A549 treated with AZD9567 at 1 μM for 4 hours (cell line): ENCODE data around the gene PRAMEF4. TPM values are rescaled to one million over a fixed set of nuclear protein-coding genes. Genes with fewer than 3 reads are reported as not detected.

Experiments used
- total RNA-seq: library from RNA; stranded (reverse); fragments of 200-300 nt; extraction: Qiagen RNA extraction; gene quantifications from 5 replicates; pipeline ENCODE4 v1.2.3, GENCODE V29; 2022; ENCODE audit not compliant: insufficient read depth

The PRAMEF4 gene
- total RNA-seq = not detected in 5 replicates

DNA sequence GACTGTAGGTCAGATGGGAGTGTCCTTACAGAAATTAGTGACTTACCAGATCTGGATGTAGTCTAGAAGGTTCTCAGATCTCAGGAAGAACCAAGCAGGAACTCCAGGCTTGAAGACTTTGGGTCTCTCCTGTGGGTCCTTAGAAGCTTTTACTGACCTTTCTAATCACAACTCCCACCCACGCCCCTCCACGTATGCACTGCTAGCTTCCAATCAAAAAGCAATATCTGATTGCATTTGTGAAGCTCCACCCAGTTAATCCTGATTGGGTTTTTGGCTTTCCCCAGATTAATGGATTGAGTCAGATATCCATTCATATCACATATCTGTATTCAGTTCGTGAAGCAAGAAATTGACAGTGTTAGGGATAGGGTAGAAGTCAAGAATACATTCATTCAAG, at the start of gene PRAMEF4:
Gene PRAMEF4, minus strand, starts transcription at position 101 of the 400 bp plus-strand sequence. CDS start 2,807 bp downstream, outside the sequence.

GRCh38 chr1:12916310-12916709, 30.3 kb upstream of the PRAMEF4 start, which contains the start of gene PRAMEF7:
TSS of gene PRAMEF7 (plus strand) at chr1:12916610. CDS start at chr1:12917693, 1,083 bp downstream.

GRCh38 chr1:12898170-12898569, 12.2 kb upstream of the PRAMEF4 start, which contains the start of gene PRAMEF10:
TSS of gene PRAMEF10 (minus strand) at chr1:12898270. CDS start at chr1:12895847, 2,423 bp downstream.

DNA sequence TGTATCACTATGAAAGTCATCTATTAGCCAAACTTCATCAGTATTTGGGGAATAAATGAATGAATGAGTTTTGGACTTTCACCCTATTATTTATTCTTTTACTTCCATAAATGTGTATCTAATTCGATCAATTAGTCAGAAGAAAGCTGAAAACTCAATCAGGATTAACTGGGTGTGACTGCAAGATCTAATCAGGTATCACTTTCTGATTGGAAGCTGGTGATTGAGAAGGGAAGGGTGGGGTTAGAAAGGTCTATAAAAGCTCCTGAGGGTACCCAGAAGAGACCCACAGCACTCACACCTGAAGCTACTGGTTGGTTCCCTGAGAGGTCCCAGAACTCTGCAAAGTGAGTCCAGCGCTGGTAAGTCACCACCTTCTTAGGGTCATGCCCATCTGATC, 29.2 kb downstream of the PRAMEF4 start, which contains the start of gene PRAMEF2:
Gene PRAMEF2, plus strand, starts transcription at position 301 of the 400 bp plus-strand sequence. CDS start 1,924 bp downstream, outside the sequence.

GRCh38 chr1:12848620-12849019, 37.4 kb downstream of the PRAMEF4 start, which contains the start of gene HNRNPCL1:
TSS of gene HNRNPCL1 (minus strand) at chr1:12848720. CDS start at chr1:12848289, 431 bp downstream.

GRCh38 chr1:12831310-12831709, 54.7 kb downstream of the PRAMEF4 start, which contains the start of gene PRAMEF11:
TSS of gene PRAMEF11 (minus strand) at chr1:12831410. CDS start at chr1:12828789, 2,621 bp downstream.

Other genes starting within 250 kb of the PRAMEF4 start
- gene AADACL4, start 242.1 kb downstream of the PRAMEF4 start, total RNA-seq = not detected in 5 replicates
- not detected in 5 replicates for gene AADACL3, start 170.1 kb downstream of the PRAMEF4 start, total RNA-seq
- gene CFAP107, start 140.0 kb downstream of the PRAMEF4 start, total RNA-seq = not detected in 5 replicates
- 0.06 TPM in 1 of 5 replicates, not detected in the others for gene PRAMEF12, start 112.5 kb downstream of the PRAMEF4 start, total RNA-seq
- gene PRAMEF1, start 94.8 kb downstream of the PRAMEF4 start, total RNA-seq = 0.03 TPM in 1 of 5 replicates, not detected in the others
- not detected in 5 replicates for gene PRAMEF11, start 54.8 kb downstream of the PRAMEF4 start, total RNA-seq
- gene HNRNPCL1, start 37.5 kb downstream of the PRAMEF4 start, total RNA-seq = not detected in 5 replicates
- gene PRAMEF2, start 29.1 kb downstream of the PRAMEF4 start, total RNA-seq = 0.05 to 0.12 TPM in 2 of 5 replicates, not detected in the others
- not detected in 5 replicates for gene PRAMEF10, start 12.1 kb upstream of the PRAMEF4 start, total RNA-seq
- gene PRAMEF7, start 30.4 kb upstream of the PRAMEF4 start, total RNA-seq = 0.05 TPM in 1 of 5 replicates, not detected in the others
- gene PRAMEF6, start 61.4 kb upstream of the PRAMEF4 start, total RNA-seq = not detected in 5 replicates
- not detected in 5 replicates for gene PRAMEF27, start 170.4 kb upstream of the PRAMEF4 start, total RNA-seq
- gene HNRNPCL3, start 174.6 kb upstream of the PRAMEF4 start, total RNA-seq = not detected in 5 replicates
- gene PRAMEF25, start 184.6 kb upstream of the PRAMEF4 start, total RNA-seq = not detected in 5 replicates
- not detected in 5 replicates for gene HNRNPCL2, start 230.7 kb upstream of the PRAMEF4 start, total RNA-seq